ENCODE measurements around the gene NUP210L. TPM values are rescaled to one million over a fixed set of nuclear protein-coding genes. Genes with fewer than 3 reads are reported as not detected.
"Not testable (repeated sequence)": the region's sequence is repeated elsewhere in the genome, so short reads cannot be mapped to it uniquely, and the experiment has no call there.

Gene NUP210L
- total and polyA plus RNA-seq, 4 donors: 0.08 TPM; not detected in 3

DNA sequence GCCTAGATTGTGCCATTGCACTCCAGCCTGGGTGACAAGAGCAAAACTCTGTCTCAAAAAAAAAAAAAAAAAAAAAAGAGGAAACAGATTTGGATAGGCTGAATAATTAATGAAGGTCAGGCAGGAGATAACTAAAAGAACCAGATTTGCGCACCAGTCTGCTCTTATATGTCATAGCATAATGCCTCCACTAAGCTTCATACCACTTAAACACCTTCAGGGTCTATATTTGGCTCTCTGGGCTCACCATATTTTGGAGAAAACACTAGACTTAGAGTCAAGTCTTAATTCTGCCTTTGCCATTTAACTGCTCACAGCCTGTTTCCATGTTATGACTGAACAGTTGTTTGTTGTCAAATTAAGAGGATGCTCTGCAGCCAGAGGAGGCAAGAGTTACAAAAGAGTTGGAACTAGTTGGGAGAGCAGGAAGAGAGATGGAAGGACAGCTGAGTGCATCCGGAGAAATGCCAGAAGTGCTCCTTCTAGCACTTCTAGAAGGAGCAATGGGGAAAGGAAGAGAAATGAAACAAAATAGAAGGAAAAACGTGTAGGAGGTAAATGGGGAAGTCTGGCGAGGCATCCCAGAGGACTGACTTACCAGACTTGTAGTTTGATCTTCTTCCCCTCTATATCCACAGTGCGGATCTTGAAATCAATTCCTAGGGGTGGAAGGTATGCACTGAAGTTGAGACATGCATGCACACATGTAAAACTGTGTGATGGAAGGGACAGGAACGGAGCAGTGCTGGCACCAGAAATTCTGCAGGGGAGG is 170.6 kb downstream of the NUP210L start:
- Histone ChIP-seq H3K4me3 (ENCODE audit: low read depth in 1 of 3, low read length in 3 of 3) (no peak overlapping the region), H3K9ac (ENCODE audit: low read depth in 1 of 2, low read length in 2 of 2) (no peak overlapping the region), H3K27ac (ENCODE audit: low read depth in 1 of 2, low read length in 2 of 2) (no peak overlapping the region), H3K4me1 (ENCODE audit: control insufficient read depth in 4 of 4, insufficient read depth in 4 of 4, low read length in 3 of 4) (peaks cover 2 to 17% (median 12%) of the 10 kb centered on the region in 4 donors), H3K27me3 (ENCODE audit: control insufficient read depth in 4 of 4, insufficient read depth in 4 of 4, low read length in 3 of 4) (no peaks in the 10 kb centered on the region), H3K9me3 (ENCODE audit: control insufficient read depth in 4 of 4, low read length in 3 of 4) (no peaks in the 10 kb centered on the region), H3K36me3 (ENCODE audit: control insufficient read depth in 4 of 4, insufficient read depth in 3 of 4, low read depth in 1 of 4, low read length in 3 of 4) (peaks cover 0 to 6% (median 4%) of the 10 kb centered on the region in 4 donors)
- 79% methylated on average over 6 of the region's 6 CpGs for WGBS
- no peak for DNase-seq (ENCODE audit: low spot score)
- no peak for TF ChIP-seq YY1 (IDR thresholded peaks at IDR 0.05)
- TF ChIP-seq, protein P1, sequence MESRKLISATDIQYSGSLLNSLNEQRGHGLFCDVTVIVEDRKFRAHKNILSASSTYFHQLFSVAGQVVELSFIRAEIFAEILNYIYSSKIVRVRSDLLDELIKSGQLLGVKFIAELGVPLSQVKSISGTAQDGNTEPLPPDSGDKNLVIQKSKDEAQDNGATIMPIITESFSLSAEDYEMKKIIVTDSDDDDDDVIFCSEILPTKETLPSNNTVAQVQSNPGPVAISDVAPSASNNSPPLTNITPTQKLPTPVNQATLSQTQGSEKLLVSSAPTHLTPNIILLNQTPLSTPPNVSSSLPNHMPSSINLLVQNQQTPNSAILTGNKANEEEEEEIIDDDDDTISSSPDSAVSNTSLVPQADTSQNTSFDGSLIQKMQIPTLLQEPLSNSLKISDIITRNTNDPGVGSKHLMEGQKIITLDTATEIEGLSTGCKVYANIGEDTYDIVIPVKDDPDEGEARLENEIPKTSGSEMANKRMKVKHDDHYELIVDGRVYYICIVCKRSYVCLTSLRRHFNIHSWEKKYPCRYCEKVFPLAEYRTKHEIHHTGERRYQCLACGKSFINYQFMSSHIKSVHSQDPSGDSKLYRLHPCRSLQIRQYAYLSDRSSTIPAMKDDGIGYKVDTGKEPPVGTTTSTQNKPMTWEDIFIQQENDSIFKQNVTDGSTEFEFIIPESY (IDR thresholded peaks at IDR 0.05): no peak
- TF ChIP-seq FOXA2 (IDR thresholded peaks at IDR 0.05): no peak
- no peak for TF ChIP-seq TAF1 (conservative IDR thresholded peaks at IDR 0.05)

DNA sequence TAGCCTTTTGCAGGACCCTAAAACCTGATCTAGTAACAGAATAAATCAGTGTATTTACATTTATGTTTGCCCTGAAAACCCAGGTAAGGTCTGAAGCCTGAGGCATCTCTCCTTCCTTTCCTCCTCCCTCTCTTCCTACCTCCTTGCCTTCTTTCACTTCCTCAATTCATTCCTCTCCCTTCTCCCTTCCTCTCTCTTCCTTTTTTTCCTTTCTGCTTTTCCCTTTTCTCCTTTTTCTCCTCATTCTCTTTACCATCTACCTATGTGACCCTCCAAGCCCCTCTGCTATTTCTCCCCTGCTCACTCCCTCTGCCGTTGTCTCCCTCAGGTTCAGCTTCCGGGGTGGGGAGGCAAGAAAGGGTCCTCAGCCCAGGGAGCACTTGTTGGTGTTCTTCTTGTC is 173.1 kb downstream of the NUP210L start:
- not testable (repeated sequence) for H3K4me3 ChIP-seq (ENCODE audit: low read depth in 1 of 3, low read length in 3 of 3); H3K27ac ChIP-seq (ENCODE audit: low read depth in 1 of 2, low read length in 2 of 2); H3K27me3 ChIP-seq (ENCODE audit: control insufficient read depth in 4 of 4, insufficient read depth in 4 of 4, low read length in 3 of 4); H3K9ac ChIP-seq (ENCODE audit: low read depth in 1 of 2, low read length in 2 of 2); DNase-seq (ENCODE audit: low spot score); H3K36me3 ChIP-seq (ENCODE audit: control insufficient read depth in 4 of 4, insufficient read depth in 3 of 4, low read depth in 1 of 4, low read length in 3 of 4); H3K9me3 ChIP-seq (ENCODE audit: control insufficient read depth in 4 of 4, low read length in 3 of 4)
- peaks cover 2 to 34% (median 23%) of the 10 kb centered on the region in 4 donors for H3K4me1 ChIP-seq (ENCODE audit: control insufficient read depth in 4 of 4, insufficient read depth in 4 of 4, low read length in 3 of 4)
- WGBS: 94% methylated on average over 2 of the region's 2 CpGs

DNA sequence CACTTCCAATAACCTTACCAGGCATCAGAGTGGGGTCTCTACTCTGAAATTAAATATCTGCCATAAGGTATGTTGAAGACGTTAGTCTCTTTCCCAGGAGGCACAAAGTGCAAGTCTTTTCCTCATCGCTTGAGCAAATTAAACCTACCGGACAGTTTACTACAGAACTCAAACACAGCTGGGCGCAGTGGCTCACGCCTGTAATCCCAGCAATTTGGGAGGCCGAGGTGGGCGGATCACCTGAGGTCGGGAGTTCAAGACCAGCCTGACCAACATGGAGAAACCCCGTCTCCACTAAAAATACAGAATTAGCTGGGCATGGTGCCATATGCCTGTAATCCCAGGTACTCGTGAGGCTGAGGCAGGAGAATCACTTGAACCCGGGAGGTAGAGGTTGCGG is 175.8 kb downstream of the NUP210L start:
- not testable (repeated sequence) for H3K9me3 ChIP-seq (ENCODE audit: control insufficient read depth in 4 of 4, low read length in 3 of 4); H3K4me3 ChIP-seq (ENCODE audit: low read depth in 1 of 3, low read length in 3 of 3); DNase-seq (ENCODE audit: low spot score); H3K27me3 ChIP-seq (ENCODE audit: control insufficient read depth in 4 of 4, insufficient read depth in 4 of 4, low read length in 3 of 4)
- peak overlapping the region in 1 of 2 donors; percentile 51 for H3K9ac ChIP-seq (ENCODE audit: low read depth in 1 of 2, low read length in 2 of 2)
- WGBS: 90% methylated on average over 12 of the region's 12 CpGs
- peaks cover 0 to 25% (median 22%) of the 10 kb centered on the region in 4 donors for H3K4me1 ChIP-seq (ENCODE audit: control insufficient read depth in 4 of 4, insufficient read depth in 4 of 4, low read length in 3 of 4)
- peaks cover 8 to 19% (median 13%) of the 10 kb centered on the region in 4 donors for H3K36me3 ChIP-seq (ENCODE audit: control insufficient read depth in 4 of 4, insufficient read depth in 3 of 4, low read depth in 1 of 4, low read length in 3 of 4)
- peak overlapping the region in 1 of 2 donors; percentile 4 for H3K27ac ChIP-seq (ENCODE audit: low read depth in 1 of 2, low read length in 2 of 2)

DNA sequence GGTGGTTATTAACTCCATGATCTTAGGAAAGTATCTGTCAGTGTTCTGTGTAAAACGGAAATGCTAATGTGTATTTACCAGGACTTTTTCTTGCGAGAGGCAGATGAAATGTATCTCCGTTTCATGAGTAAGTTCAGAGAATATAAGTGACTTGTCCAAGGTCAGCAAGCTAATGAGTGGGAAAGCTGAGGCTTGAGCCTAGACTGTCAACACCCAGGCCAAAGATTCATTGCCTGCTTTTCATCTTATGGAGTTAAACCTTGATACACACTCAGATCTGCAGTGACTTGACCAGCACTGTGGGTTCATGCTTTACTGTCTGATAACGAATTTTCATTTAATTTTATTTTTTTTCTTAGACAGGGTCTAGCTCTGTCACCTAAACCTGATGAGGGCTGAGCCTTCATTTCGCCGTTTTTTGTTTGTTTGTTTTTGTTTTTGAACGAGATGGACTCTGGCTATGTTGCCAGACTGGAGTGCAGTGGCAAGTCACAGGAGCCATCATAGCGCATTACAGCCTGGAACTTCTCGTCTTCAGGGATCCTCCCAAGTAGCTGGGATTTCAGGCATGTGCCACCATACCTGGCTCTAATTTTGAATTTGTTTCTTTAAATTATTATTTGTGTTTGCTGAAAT is 176.5 kb downstream of the NUP210L start:
- H3K4me1 ChIP-seq (ENCODE audit: control insufficient read depth in 4 of 4, insufficient read depth in 4 of 4, low read length in 3 of 4): peaks cover 0 to 25% (median 22%) of the 10 kb centered on the region in 4 donors
- DNase-seq (ENCODE audit: low spot score): no peak
- H3K36me3 ChIP-seq (ENCODE audit: control insufficient read depth in 4 of 4, insufficient read depth in 3 of 4, low read depth in 1 of 4, low read length in 3 of 4): peaks cover 8 to 22% (median 18%) of the 10 kb centered on the region in 4 donors
- TF ChIP-seq RAD21 (IDR thresholded peaks at IDR 0.05): no peak
- H3K9me3 ChIP-seq (ENCODE audit: control insufficient read depth in 4 of 4, low read length in 3 of 4): no peaks in the 10 kb centered on the region
- H3K27me3 ChIP-seq (ENCODE audit: control insufficient read depth in 4 of 4, insufficient read depth in 4 of 4, low read length in 3 of 4): no peaks in the 10 kb centered on the region
- H3K9ac ChIP-seq (ENCODE audit: low read depth in 1 of 2, low read length in 2 of 2): peak overlapping the region in 1 of 2 donors; percentile 92
- H3K27ac ChIP-seq (ENCODE audit: low read depth in 1 of 2, low read length in 2 of 2): peak overlapping the region; percentile 94 to 96
- peak overlapping the region; percentile 82 to 99 (median 99) for H3K4me3 ChIP-seq (ENCODE audit: low read depth in 1 of 3, low read length in 3 of 3)
- WGBS: 44% methylated on average over 9 of the region's 9 CpGs

Measured in liver (tissue), 9 donors.